ENCODE data around the gene OSBPL6.

GRCh38 chr2:178374865-178375264, 180.6 kb downstream of the OSBPL6 start:
- TF ChIP-seq POLR2A (IDR thresholded peaks at IDR 0.05; ENCODE audit: low read depth) (no peak), EP300 (IDR thresholded peaks at IDR 0.05) (no peak), POLR2AphosphoS5 (IDR thresholded peaks at IDR 0.05) (no peak), CTCF (IDR thresholded peaks at IDR 0.05) (no peak)
